K562 (cell line): Measurements from ENCODE around the gene SH3TC2. TPM values are rescaled to one million over a fixed set of nuclear protein-coding genes. Genes with fewer than 3 reads are reported as not detected.

Source experiments
- ATAC-seq: fragments of 200-7000 bp; cut with Tn5 transposase; 3 replicates; pipeline ENCODE4 v1.9.1; 2020; ENCODE audit warnings: moderate library complexity
- BruUV-seq: library from RNA; stranded (reverse); fragments of 400-500 nt; replicated peaks from 2 replicates; lab custom pipeline; 2021; lab: Mats Ljungman, UMichigan
- CTCF ChIA-PET: fragments of 300-600 bp; formaldehyde crosslinking; extraction: SDS; loops from one replicate; lab custom pipeline; 2021; ENCODE audit warnings: low intra/inter-chr PET ratio; lab: Yijun Ruan, JAX
- POLR2A ChIA-PET: fragments of 300-600, 350-650 bp; sonication (Branson Sonifier 250); formaldehyde crosslinking; extraction: SDS; loops from one replicate; lab custom pipeline; 2021; ENCODE audit warnings: antibody characterized with exemption, inconsistent platforms; lab: Yijun Ruan, JAX
- DNase-seq, 4 experiments: peaks; one replicate each; pipeline versions ENCODE4 v3.0.0 to v3.0.0-alpha.2; 2011 to 2018; ENCODE audit warnings: low spot score in 3 of 4, mixed read lengths in 3 of 4; ENCODE audit errors: extremely low read depth in 1 of 4
- FAIRE-seq: peaks from 2 replicates; lab custom pipeline; 2011; peaks lifted over from hg19 to GRCh38; lab: Jason Lieb, UNC
- H2AFZ ChIP-seq: 2 replicates; pipeline ENCODE4 v1.6.0; 2011; ENCODE audit warnings: low read depth, low read length, control low read depth, inconsistent platforms
- H3K27ac ChIP-seq: fragments of 200-600 bp; 3 replicates; pipeline ENCODE4 v1.8.0; 2011; ENCODE audit warnings: low read depth, mild to moderate bottlenecking, control low read depth, inconsistent platforms, low read length, moderate library complexity, mixed read lengths; ENCODE audit errors: extremely low read depth
- H3K27me3 ChIP-seq, 2 experiments: fragments of 300-600 bp in 1 of 2; 2 replicates in 1 of 2; 3 replicates in 1 of 2; pipeline versions ENCODE4 v1.6.0 to v1.8.0; 2011; ENCODE audit warnings: inconsistent platforms in 2 of 2, low read length in 2 of 2, mild to moderate bottlenecking in 1 of 2, mixed read lengths in 1 of 2, moderate library complexity in 1 of 2; ENCODE audit not compliant: control insufficient read depth in 2 of 2, insufficient read depth in 2 of 2
- H3K36me3 ChIP-seq: fragments of 300-600 bp; 3 replicates; pipeline ENCODE4 v1.8.0; 2011; ENCODE audit warnings: mild to moderate bottlenecking, low read length, inconsistent platforms; ENCODE audit not compliant: control insufficient read depth, insufficient read depth
- H3K4me1 ChIP-seq, 2 experiments: fragments of 200-600 bp in 1 of 2; replicated peaks in 1 of 2; 2 replicates in 1 of 2; 3 replicates in 1 of 2; pipeline versions ENCODE4 v1.5.1 to v1.8.0; 2011; ENCODE audit warnings: inconsistent platforms in 2 of 2, low read length in 2 of 2, mild to moderate bottlenecking in 1 of 2, mixed read lengths in 1 of 2, moderate library complexity in 1 of 2; ENCODE audit not compliant: control insufficient read depth in 2 of 2, insufficient read depth in 2 of 2
- H3K4me2 ChIP-seq: 2 replicates; pipeline ENCODE4 v1.6.1; 2011; ENCODE audit warnings: low read length, control low read depth, inconsistent platforms, mixed read lengths; ENCODE audit not compliant: insufficient read depth
- H3K4me3 ChIP-seq: fragments of 200-600 bp; sonication (generic), shearing (Covaris generic); 2 replicates; pipeline ENCODE4 v1.5.1; 2016; ENCODE audit warnings: control low read depth, inconsistent platforms
- H3K79me2 ChIP-seq: fragments of 200-600 bp; 3 replicates; pipeline ENCODE4 v1.8.0; 2011; ENCODE audit warnings: low read length, inconsistent platforms; ENCODE audit not compliant: control insufficient read depth, insufficient read depth
- H3K9ac ChIP-seq, 2 experiments: 2 replicates each; pipeline versions ENCODE4 v1.6.0 to v1.6.1; 2011; ENCODE audit warnings: low read depth in 2 of 2, low read length in 2 of 2, control low read depth in 1 of 2, inconsistent platforms in 1 of 2, mild to moderate bottlenecking in 1 of 2, mixed read lengths in 1 of 2; ENCODE audit not compliant: insufficient read depth in 1 of 2
- H3K9me1 ChIP-seq: one replicate; pipeline ENCODE4 v1.6.0; 2011; ENCODE audit warnings: inconsistent platforms, mild to moderate bottlenecking, low read length, moderate library complexity; ENCODE audit not compliant: control insufficient read depth, insufficient read depth
- H3K9me3 ChIP-seq: replicated peaks from 2 replicates; pipeline ENCODE4 v1.5.1; 2011; ENCODE audit warnings: low read depth, low read length, inconsistent platforms; ENCODE audit not compliant: control insufficient read depth, insufficient read depth
- H4K20me1 ChIP-seq: replicated peaks from 2 replicates; pipeline ENCODE4 v1.6.1; 2011; ENCODE audit warnings: low read length, inconsistent platforms, mixed read lengths; ENCODE audit not compliant: control insufficient read depth, insufficient read depth
- WGBS: fragments of 100-300 bp; shearing (Covaris generic); methylation state at CpG from one replicate; pipeline ENCODE4 v1.1.6; 2016; ENCODE audit warnings: low coverage, mixed read lengths; ENCODE audit not compliant: insufficient coverage; ENCODE audit errors: missing lambda C conversion rate; 5-methylcytosine and 5-hydroxymethylcytosine counted together
- in situ Hi-C: fragments of 300-500 bp; cut with MboI; formaldehyde crosslinking; loops from 4 replicates; pipeline ENCODE4 v1.15.0; 2018; ENCODE audit warnings: inconsistent platforms, mixed read lengths
- intact Hi-C: fragments of 100-400 bp; cut with micrococcal nuclease; formaldehyde crosslinking; loops from 2 replicates; pipeline ENCODE4 v1.14.2; 2022
- polyA plus RNA-seq, 8 experiments: library from polyadenylated mRNA; depleted of rRNA in 4 of 8; stranded (reverse) in 5 of 8; unstranded in 3 of 8; fragments of >200 nt; fragmentation: Nextera tagmentation in 2 of 8; fragmentation: Illumina TruSeq in 1 of 8; extraction: Ambion mirVana in 2 of 8; extraction: Trizol in 1 of 8; gene quantifications; 2 replicates each; pipeline versions ENCODE4 v1.2.1 to v1.2.3, GENCODE V29; 2011 to 2014; ENCODE audit warnings: inconsistent platforms in 1 of 8, missing spikeins in 1 of 8
- total RNA-seq, 7 experiments: library from RNA; depleted of rRNA in 6 of 7; stranded (reverse); fragments of >200 nt in 6 of 7; fragmentation: Illumina TruSeq in 2 of 7; extraction: Trizol in 2 of 7; gene quantifications; 2 replicates each; pipeline versions ENCODE4 v1.2.1 to v1.2.3, GENCODE V29; 2011 to 2021; ENCODE audit warnings: low replicate concordance in 1 of 7
- TF ChIP-seq, protein P1 (sequence below): fragments of 450-650 bp; formaldehyde crosslinking; IDR thresholded peaks from 2 replicates; pipeline ENCODE4 v1.4.0; 2020; ENCODE audit warnings: mild to moderate bottlenecking, mixed read lengths
- TF ChIP-seq, protein P2 (sequence below), 2 experiments: IDR thresholded peaks in 1 of 2; conservative IDR thresholded peaks in 1 of 2; 2 replicates each; pipeline ENCODE4 v1.6.1; 2016; ENCODE audit warnings: low read depth in 2 of 2, mild to moderate bottlenecking in 1 of 2, missing compliant biosample characterization in 1 of 2, missing genetic modification characterization in 1 of 2, moderate library complexity in 1 of 2

Gene SH3TC2
- total and polyA plus RNA-seq, 9 of the 15 experiments (the other 6 are each of a cell fraction or from before 2014, with no cell fraction given), result 0.03 to 0.80 (median 0.55) TPM; not detected in 1

DNA sequence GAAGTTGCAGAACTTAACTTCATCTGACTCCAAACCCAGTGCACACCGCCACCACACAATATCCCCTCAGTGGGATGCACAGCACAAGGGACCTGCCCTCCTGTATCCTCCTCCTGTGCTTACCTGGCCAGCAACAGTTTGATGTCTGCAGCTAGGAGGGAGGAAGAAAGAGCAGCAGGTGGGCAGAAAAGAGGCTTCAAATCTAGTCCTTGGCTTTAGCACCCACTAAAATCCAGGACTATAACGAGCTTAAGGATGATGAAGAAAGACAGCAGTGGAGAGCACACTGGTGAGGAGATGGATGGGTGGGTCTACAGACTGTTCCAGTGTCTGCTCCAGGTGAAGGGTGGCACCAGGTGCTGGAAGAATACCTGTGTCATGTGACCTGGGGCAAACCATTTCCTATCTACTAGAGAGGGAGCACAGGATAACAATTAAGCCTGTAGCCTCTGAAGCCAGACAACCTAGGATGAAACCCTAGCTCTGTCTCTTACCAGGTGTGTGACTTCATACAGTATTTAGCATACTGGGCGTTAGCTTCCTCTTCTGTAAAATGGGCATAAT, 100.0 kb downstream of the SH3TC2 start:
- H3K27me3 ChIP-seq, result peaks cover 3 to 6% of the 10 kb centered on the region in 2 experiments; a peak in 4 of 5 replicates
- intact Hi-C loops (no loop called here), in situ Hi-C loops (loop anchor here (10.0 kb wide), 1 partner anchor 228 kb away; no protein-coding TSS in a partner anchor)
- no peak overlapping the region for H3K4me2 ChIP-seq
- no peak overlapping the region for H3K27ac ChIP-seq
- no peaks in the 10 kb centered on the region for H3K36me3 ChIP-seq
- no peaks in the 10 kb centered on the region for H3K79me2 ChIP-seq
- BruUV-seq, result no TSS peak
- H3K9ac ChIP-seq, result no peak overlapping the region
- no peaks in the 10 kb centered on the region for H3K4me1 ChIP-seq
- ChIA-PET CTCF (no interaction called here), POLR2A (no interaction called here)
- H3K4me3 ChIP-seq, result no peak overlapping the region
- H3K9me3 ChIP-seq, result no peaks in the 10 kb centered on the region
- no peaks in the 10 kb centered on the region for H4K20me1 ChIP-seq
- DNase-seq (no peak), FAIRE-seq (no peak), ATAC-seq (no peak)
- no peaks in the 10 kb centered on the region for H3K9me1 ChIP-seq
- WGBS, result 0% methylated on average over 3 of the region's 3 CpGs
- no peak overlapping the region for H2AFZ ChIP-seq
- TF ChIP-seq, protein P1, sequence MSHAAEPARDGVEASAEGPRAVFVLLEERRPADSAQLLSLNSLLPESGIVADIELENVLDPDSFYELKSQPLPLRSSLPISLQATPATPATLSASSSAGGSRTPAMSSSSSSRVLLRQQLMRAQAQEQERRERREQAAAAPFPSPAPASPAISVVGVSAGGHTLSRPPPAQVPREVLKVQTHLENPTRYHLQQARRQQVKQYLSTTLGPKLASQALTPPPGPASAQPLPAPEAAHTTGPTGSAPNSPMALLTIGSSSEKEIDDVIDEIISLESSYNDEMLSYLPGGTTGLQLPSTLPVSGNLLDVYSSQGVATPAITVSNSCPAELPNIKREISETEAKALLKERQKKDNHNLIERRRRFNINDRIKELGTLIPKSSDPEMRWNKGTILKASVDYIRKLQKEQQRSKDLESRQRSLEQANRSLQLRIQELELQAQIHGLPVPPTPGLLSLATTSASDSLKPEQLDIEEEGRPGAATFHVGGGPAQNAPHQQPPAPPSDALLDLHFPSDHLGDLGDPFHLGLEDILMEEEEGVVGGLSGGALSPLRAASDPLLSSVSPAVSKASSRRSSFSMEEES (CRISPR knock-in tag), result peak; percentile 68
- TF ChIP-seq, protein P2, sequence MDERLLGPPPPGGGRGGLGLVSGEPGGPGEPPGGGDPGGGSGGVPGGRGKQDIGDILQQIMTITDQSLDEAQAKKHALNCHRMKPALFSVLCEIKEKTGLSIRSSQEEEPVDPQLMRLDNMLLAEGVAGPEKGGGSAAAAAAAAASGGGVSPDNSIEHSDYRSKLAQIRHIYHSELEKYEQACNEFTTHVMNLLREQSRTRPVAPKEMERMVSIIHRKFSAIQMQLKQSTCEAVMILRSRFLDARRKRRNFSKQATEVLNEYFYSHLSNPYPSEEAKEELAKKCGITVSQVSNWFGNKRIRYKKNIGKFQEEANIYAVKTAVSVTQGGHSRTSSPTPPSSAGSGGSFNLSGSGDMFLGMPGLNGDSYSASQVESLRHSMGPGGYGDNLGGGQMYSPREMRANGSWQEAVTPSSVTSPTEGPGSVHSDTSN (CRISPR knock-in tag; IDR thresholded peaks at IDR 0.05; ENCODE audit: low read depth), result no peak
- TF ChIP-seq, protein P2 (tag; conservative IDR thresholded peaks at IDR 0.05; ENCODE audit: low read depth), result no peak
